Thymus (tissue), 11 donors: ENCODE measurements around the gene ASPM. TPM values are rescaled to one million over a fixed set of nuclear protein-coding genes. Genes with fewer than 3 reads are reported as not detected.
"Not testable (repeated sequence)": the region's sequence is repeated elsewhere in the genome, so short reads cannot be mapped to it uniquely, and the experiment has no call there.

Source experiments
- DNase-seq, 9 donors: peaks; one replicate each; pipeline ENCODE4 v3.0.0-alpha.2; 2013; ENCODE audit warnings: low spot score in 9 of 9, low read depth in 6 of 9, missing footprints in 1 of 9
- H3K27ac ChIP-seq, 2 donors: one replicate each; pipeline ENCODE4 v1.5.1; 2013; ENCODE audit warnings: control low read depth in 1 of 2, low read depth in 1 of 2, low read length in 1 of 2, mild to moderate bottlenecking in 1 of 2, moderate library complexity in 1 of 2
- H3K27me3 ChIP-seq, 2 donors: one replicate each; pipeline ENCODE4 v1.5.1; 2013; ENCODE audit warnings: low read length in 1 of 2; ENCODE audit not compliant: control insufficient read depth in 2 of 2, insufficient read depth in 1 of 2
- H3K36me3 ChIP-seq, 2 donors: one replicate each; pipeline ENCODE4 v1.5.1; 2013; ENCODE audit warnings: low read length in 1 of 2, mild to moderate bottlenecking in 1 of 2, moderate library complexity in 1 of 2; ENCODE audit not compliant: control insufficient read depth in 2 of 2, insufficient read depth in 2 of 2
- H3K4me1 ChIP-seq, 2 donors: one replicate each; pipeline ENCODE4 v1.5.1; 2013; ENCODE audit warnings: low read length in 2 of 2; ENCODE audit not compliant: control insufficient read depth in 2 of 2, insufficient read depth in 2 of 2
- H3K4me3 ChIP-seq, 2 donors: one replicate each; pipeline ENCODE4 v1.5.1; 2013; ENCODE audit warnings: low read length in 2 of 2, control low read depth in 1 of 2, mild to moderate bottlenecking in 1 of 2
- H3K9me3 ChIP-seq, 2 donors: one replicate each; pipeline ENCODE4 v1.5.1; 2013; ENCODE audit warnings: low read length in 1 of 2, mild to moderate bottlenecking in 1 of 2; ENCODE audit not compliant: control insufficient read depth in 2 of 2, insufficient read depth in 1 of 2
- WGBS: extraction: QIAGEN DNeasy Blood & Tissue Kit; methylation state at CpG from one replicate; pipeline ENCODE4 v1.1.7; 2013; 5-methylcytosine and 5-hydroxymethylcytosine counted together
- polyA plus RNA-seq: library from polyadenylated mRNA; stranded (reverse); fragments of 200-250 nt; gene quantifications from one replicate; pipeline ENCODE4 v1.2.3, GENCODE V29; 2013
- total RNA-seq: library from RNA; stranded (reverse); fragments of 120-200 nt; gene quantifications from one replicate; pipeline ENCODE4 v1.2.4, GENCODE V29; 2013
- donor health status: healthy.

ASPM gene
- total and polyA plus RNA-seq, 2 donors: 9.6 to 39.7 TPM

DNA sequence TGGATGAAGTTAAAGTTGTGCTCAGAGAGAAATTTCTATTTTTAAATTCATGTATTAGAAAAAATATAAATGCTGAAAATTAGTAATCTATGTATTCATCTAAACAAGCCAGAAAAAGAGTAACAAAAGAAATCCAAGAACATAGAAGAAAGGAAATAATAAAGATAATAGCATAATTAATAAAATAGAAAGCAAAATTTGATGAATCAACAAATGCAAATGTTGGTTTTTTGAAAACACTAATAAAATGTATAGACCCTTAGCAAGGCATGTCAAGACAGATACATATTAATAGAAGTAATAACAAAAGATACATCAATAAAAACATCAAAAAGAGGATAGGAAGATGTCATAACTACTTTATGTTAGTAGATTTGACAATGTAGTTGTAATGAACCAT is 97.4 kb downstream of the ASPM start:
- no peak overlapping the region for H3K27ac ChIP-seq
- DNase-seq: no peak
- no peak overlapping the region for H3K4me3 ChIP-seq
- H3K27me3 ChIP-seq: no peaks in the 10 kb centered on the region
- no peaks in the 10 kb centered on the region for H3K4me1 ChIP-seq
- no peaks in the 10 kb centered on the region for H3K9me3 ChIP-seq
- no peaks in the 10 kb centered on the region for H3K36me3 ChIP-seq

DNA sequence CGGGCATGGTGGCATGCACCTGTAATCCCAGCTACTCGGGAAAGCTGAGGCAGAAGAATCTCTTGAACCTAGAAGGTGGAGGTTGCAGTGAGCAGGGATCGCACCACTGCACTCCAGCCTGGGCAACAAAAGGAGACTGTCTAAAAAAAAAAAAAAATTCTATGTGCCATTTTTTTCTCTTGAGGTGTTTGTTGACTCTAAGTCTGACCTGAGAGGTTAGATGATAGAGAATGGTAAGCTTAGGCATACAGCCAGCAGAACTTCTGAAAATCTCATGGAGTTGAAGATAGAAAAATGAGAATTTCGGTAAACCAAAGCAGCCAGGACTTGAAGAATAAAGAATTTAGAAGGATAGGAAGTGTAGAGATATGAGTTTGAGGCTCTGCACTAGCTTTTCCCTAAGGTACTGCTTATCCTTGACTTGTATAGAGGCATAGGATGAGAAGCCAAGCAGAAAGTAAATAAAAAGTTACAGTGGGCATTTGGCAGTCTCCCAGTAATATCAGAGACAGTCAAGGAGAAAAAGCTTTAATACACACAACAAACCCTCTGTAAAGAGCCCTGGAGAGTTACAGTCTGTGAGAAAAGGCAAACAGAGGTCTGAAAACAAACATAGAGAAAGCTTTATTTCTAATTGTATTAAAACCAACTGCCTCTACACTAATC is 103.7 kb downstream of the ASPM start:
- no peaks in the 10 kb centered on the region for H3K27me3 ChIP-seq
- H3K27ac ChIP-seq: no peak overlapping the region
- H3K9me3 ChIP-seq: no peaks in the 10 kb centered on the region
- no peak for DNase-seq
- H3K36me3 ChIP-seq: no peaks in the 10 kb centered on the region
- no peak overlapping the region for H3K4me3 ChIP-seq
- no peaks in the 10 kb centered on the region for H3K4me1 ChIP-seq
- WGBS: 82% methylated on average over 4 of the region's 4 CpGs

DNA sequence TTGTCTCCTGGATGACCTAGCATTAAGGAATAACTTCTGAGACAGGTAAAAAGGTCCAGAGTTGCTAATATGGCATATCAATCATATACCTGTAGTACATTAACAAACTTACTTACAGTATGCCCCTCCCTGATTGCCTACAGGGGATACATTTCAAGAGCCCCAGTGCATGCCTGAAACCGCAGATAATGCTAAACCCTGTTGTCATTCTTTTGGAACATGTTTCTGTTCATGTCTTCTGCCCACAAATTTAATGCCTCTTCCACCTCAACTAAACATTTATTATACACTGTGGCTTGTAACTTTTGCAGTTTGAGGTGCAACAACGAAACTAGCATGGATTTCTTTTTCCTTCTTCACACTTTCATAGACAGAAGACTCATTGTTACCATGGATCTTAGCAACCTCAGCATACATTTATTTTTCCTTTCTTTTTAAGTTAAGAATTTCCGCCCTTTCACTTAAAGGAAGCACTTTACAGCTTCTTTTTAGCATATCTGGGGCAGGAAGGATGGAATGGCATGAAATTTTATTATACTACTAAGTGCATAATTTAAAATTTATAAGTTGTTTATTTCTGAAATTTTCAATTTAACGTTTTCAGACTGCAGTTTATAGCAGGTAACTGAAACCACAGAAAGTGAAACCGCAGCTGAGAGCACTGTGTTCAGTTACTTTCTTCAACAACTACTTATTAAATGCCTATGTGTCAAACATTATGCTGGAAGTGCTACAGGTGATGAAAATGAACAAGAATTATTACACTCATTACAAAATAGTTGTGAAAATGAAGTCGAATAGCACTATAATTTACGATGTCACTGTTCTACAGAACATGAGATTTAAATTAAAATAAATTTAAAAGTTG is 104.7 kb downstream of the ASPM start:
- 70% methylated on average over 7 of the region's 7 CpGs for WGBS
- no peak overlapping the region for H3K27ac ChIP-seq
- no peak for DNase-seq
- H3K36me3 ChIP-seq: no peaks in the 10 kb centered on the region
- H3K4me3 ChIP-seq: no peak overlapping the region
- no peaks in the 10 kb centered on the region for H3K9me3 ChIP-seq
- H3K27me3 ChIP-seq: no peaks in the 10 kb centered on the region
- no peaks in the 10 kb centered on the region for H3K4me1 ChIP-seq

- no peak for DNase-seq
- Histone ChIP-seq H3K4me3 (no peak overlapping the region), H3K4me1 (no peaks in the 10 kb centered on the region), H3K27ac (no peak overlapping the region), H3K36me3 (no peaks in the 10 kb centered on the region), H3K9me3 (no peaks in the 10 kb centered on the region), H3K27me3 (no peaks in the 10 kb centered on the region)
- 95% methylated on average over 3 of the region's 3 CpGs for WGBS
Measured at GRCh38 chr1:197036861-197037260, 109.6 kb downstream of the ASPM start.

DNA sequence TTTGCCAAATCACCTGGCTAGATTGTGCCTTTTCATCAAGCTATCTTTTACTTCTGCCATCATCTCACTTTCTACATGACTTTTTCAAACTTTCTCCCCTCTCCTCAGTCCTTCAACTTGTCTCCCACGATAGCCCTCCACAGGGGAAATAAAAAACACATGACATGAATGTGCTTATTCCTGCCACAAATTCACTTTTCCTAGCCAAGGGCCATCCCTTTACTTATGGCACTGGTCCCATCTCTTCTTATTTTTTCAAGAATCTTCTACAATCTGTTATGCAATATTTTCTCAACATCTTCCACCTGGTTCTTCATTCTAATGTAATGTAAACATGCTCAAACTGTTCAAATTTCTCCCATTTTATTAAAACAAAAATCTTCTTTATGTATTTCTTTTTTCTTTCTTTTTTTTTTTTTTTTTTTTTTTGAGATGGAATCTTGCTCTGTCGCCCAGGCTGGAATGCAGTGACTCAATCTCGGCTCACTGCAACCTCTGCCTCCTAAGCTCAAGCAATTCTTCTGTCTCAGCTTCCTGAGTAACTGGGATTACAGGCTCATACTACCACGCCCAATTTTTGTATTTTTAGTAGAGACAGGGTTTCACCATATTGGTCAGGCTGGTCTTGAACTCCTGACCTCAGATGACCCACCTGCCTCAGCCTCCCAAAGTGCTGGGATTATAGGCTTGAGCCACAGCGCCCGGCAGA is 111.7 kb downstream of the ASPM start:
- DNase-seq, H3K27ac ChIP-seq, H3K27me3 ChIP-seq, H3K36me3 ChIP-seq, H3K9me3 ChIP-seq, H3K4me1 ChIP-seq, H3K4me3 ChIP-seq: not testable (repeated sequence)
- 91% methylated on average over 6 of the region's 6 CpGs for WGBS

Other genes starting within 250 kb of the ASPM start
- 0.09 TPM for gene CFHR2, start 202.9 kb downstream of the ASPM start, total RNA-seq
- gene CFHR2, start 202.9 kb downstream of the ASPM start, polyA plus RNA-seq: not detected
- not detected for gene CFHR5, start 169.1 kb downstream of the ASPM start, total RNA-seq
- gene CFHR5, start 169.1 kb downstream of the ASPM start, polyA plus RNA-seq: not detected
- under 0.01 TPM for gene F13B, start 79.4 kb downstream of the ASPM start, total RNA-seq
- gene F13B, start 79.4 kb downstream of the ASPM start, polyA plus RNA-seq: 0.05 TPM
- 9.4 TPM for gene ZBTB41, start 54.6 kb upstream of the ASPM start, total RNA-seq
- 6.4 TPM for gene ZBTB41, start 54.6 kb upstream of the ASPM start, polyA plus RNA-seq
- gene CRB1, start 121.6 kb upstream of the ASPM start, total RNA-seq: 0.19 TPM
- gene CRB1, start 121.6 kb upstream of the ASPM start, polyA plus RNA-seq: 0.41 TPM